Omental fat pad (tissue), 4 donors: Measurements from ENCODE around the gene ERBB4. TPM values are rescaled to one million over a fixed set of nuclear protein-coding genes. Genes with fewer than 3 reads are reported as not detected.

ENCODE experiments used
- ATAC-seq: fragments of 150-250 bp; one replicate; pipeline ENCODE4 v1.9.1; 2016; ENCODE audit warnings: mild to moderate bottlenecking, moderate library complexity; ENCODE audit not compliant: low FRiP score
- DNase-seq: peaks from one replicate; pipeline ENCODE4 v3.0.0-alpha.2; 2019; ENCODE audit warnings: low spot score
- total RNA-seq, 4 donors: library from RNA; depleted of rRNA; stranded (reverse); fragments of >200 nt; gene quantifications; one replicate each; pipeline ENCODE4 v1.1.0, GENCODE V29; 2016
- TF ChIP-seq, protein P1 (sequence below), 3 donors: fragments of 450-650 bp; IDR thresholded peaks; one replicate each; pipeline ENCODE4 v1.5.1; 2016 to 2017; ENCODE audit warnings: antibody characterized with exemption in 3 of 3, mild to moderate bottlenecking in 3 of 3, moderate library complexity in 2 of 3

The ERBB4 gene
- total RNA-seq, 4 donors from 2014 or later: 0.16 to 7.7 (median 2.1) TPM

DNA sequence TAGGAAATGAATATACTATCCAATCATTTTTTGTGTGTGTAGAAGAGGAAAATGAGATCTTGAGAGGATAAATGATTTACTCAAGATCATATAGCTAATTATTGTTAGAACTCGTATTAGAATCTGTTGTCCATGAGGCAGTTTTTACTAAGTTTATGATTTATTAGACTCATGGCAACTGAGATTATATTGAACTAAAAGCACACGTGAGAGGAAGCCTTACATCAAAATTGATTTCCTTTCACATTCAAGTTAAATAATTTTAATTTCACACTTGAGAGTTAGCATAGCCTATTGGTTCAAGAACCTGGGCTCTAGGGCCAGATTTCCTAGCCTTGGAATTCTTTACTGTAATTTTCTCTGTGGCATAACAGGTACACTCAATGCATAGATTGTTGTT is 552.3 kb downstream of the ERBB4 start:
- ATAC-seq (no peak), DNase-seq (no peak)
- TF ChIP-seq, protein P1, sequence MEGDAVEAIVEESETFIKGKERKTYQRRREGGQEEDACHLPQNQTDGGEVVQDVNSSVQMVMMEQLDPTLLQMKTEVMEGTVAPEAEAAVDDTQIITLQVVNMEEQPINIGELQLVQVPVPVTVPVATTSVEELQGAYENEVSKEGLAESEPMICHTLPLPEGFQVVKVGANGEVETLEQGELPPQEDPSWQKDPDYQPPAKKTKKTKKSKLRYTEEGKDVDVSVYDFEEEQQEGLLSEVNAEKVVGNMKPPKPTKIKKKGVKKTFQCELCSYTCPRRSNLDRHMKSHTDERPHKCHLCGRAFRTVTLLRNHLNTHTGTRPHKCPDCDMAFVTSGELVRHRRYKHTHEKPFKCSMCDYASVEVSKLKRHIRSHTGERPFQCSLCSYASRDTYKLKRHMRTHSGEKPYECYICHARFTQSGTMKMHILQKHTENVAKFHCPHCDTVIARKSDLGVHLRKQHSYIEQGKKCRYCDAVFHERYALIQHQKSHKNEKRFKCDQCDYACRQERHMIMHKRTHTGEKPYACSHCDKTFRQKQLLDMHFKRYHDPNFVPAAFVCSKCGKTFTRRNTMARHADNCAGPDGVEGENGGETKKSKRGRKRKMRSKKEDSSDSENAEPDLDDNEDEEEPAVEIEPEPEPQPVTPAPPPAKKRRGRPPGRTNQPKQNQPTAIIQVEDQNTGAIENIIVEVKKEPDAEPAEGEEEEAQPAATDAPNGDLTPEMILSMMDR (IDR thresholded peaks at IDR 0.05): no peak

DNA sequence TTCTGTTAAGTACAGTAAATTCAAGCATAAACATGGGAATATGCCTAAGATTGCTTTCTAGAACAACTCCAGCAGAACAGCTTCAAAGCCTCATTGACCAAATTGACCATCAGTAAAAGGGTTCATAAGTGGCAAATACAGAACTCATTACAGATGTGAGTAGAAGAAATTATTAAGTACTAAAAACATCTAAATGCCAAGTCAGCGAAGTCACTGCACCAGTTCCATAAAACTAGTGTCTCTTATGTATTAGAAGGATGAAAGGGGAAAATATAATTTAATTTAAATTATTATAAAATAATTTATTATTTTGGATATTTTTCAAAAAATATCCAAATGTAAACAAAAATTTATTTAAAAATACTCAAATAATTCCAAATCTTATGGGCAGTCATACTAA is 553.2 kb downstream of the ERBB4 start:
- ATAC-seq (no peak), DNase-seq (no peak)
- TF ChIP-seq, protein P1 (IDR thresholded peaks at IDR 0.05): no peak

DNA sequence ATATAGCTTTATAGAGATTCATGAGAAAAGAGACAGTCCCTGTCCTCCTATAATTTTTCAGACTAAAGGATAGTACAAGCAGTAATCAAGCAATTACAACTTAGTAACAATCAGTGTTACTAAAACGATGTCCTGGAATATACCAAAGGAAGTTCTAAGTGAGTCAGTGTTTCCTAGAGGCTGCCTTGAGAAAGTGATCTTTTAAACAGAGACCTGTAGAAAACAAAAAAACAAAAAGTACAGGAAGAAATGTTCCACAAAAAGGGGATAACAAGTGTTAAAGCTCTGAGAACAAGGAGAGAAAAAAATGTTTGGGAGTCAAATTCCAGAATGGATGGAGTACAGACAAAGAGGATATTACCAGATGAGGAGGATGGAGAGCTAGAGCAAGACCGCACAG is 556.4 kb downstream of the ERBB4 start:
- ATAC-seq (no peak), DNase-seq (no peak)
- TF ChIP-seq, protein P1 (IDR thresholded peaks at IDR 0.05): no peak

DNA sequence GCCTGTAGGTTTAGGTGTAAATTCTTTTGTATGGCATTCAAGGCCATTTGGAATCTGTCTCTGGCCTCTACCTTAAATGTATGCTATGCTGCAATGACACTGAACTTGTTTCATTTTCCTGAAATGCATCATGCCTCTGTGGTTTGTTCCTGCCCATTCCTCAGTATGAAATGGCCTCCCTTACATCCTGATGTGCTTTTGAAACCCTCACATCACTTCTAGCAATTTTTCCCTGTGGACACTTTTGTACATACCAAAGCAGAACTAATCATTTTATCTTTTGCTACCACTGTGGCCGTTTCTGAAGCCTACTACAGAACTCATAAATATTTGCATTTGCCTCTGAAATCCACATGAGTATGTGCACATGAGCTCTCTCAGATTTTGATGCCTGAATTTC is 557.2 kb downstream of the ERBB4 start:
- ATAC-seq: no peak
- DNase-seq: no peak
- TF ChIP-seq, protein P1 (IDR thresholded peaks at IDR 0.05): no peak

DNA sequence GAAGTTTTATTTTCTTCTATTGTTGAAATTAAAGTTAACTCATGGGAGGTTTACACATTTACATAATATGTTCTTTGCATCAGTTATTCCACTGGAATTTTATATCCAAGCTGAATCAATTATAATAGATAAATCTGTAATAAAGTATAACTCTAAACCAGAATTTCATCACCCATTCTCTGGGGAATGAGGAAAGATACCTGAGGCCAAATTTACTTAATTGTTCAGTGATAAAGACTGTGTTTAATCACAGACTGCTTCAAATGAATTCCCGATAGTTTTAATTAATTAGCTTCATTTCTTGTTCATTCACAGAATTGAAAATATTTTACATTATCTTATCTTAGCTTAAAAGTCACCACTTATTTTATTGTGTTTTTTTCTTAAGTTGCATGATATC is 562.5 kb downstream of the ERBB4 start:
- TF ChIP-seq, protein P1 (IDR thresholded peaks at IDR 0.05): no peak
- ATAC-seq: no peak
- DNase-seq: no peak

DNA sequence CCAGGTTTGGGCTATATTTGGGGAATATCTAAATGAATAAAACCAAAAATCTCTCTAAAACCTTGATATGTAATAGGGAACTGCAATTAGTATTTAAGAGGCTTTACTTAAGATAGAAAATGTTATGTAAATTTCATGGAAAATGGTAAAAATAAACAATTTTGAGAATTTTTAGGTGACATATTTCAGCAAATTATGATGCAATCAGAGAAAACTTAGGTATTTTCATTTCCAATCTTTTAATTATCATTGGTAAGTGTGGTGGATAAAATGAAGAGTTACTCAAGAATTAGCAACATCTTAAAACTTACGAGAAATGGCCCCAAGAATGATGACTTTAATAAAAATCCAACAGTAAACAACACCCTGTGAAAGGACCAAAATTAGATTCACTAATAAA is 571.4 kb downstream of the ERBB4 start:
- DNase-seq (no peak), ATAC-seq (no peak)
- TF ChIP-seq, protein P1 (IDR thresholded peaks at IDR 0.05): no peak

DNA sequence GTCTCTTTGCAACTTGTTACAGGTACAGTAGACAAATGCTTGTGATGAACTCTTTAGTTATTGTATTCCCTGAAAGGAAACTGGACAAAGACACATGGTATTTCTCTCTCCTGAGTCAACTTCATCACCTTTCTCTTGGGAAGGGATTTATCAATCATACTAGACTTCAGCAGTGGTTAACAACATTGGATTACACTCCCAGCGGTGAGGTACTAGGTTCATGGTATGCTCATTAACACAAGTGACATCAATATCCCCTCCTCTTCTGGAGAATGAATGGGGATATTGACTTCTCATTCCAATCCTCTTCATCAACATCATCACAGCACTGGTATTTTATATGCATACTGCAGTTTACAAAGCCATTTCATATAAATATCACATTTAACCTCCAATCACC is 574.6 kb downstream of the ERBB4 start:
- ATAC-seq (no peak), DNase-seq (no peak)
- TF ChIP-seq, protein P1 (IDR thresholded peaks at IDR 0.05): no peak
